A673 (cell line): Measurements from ENCODE around the gene MNS1.
"Not testable (repeated sequence)": the region's sequence is repeated elsewhere in the genome, so short reads cannot be mapped to it uniquely, and the experiment has no call there.

Experiments
- CTCF ChIP-seq: fragments of 300-800, 200-600 bp; sonication (generic); conservative IDR thresholded peaks from 2 replicates; pipeline ENCODE4 v1.5.1; 2017; ENCODE audit warnings: low read depth, mild to moderate bottlenecking, antibody characterized with exemption, low read length, moderate library complexity, mixed read lengths
- EZH2 ChIP-seq: fragments of 200-600 bp; sonication (generic); IDR thresholded peaks from 2 replicates; pipeline ENCODE4 v1.6.1; 2017; ENCODE audit warnings: borderline replicate concordance, low read depth, mild to moderate bottlenecking, mixed read lengths, antibody characterized with exemption, low read length; ENCODE audit not compliant: poor library complexity, severe bottlenecking

GRCh38 chr15:56397325-56397724, 67.6 kb downstream of the MNS1 start:
- TF ChIP-seq CTCF, EZH2: not testable (repeated sequence)
